HCT116 (cell line): ENCODE data around the gene JDP2. TPM values are rescaled to one million over a fixed set of nuclear protein-coding genes. Genes with fewer than 3 reads are reported as not detected.

ENCODE experiments used
- ATAC-seq: fragments of 200-7000 bp; cut with Tn5 transposase; 2 replicates; pipeline ENCODE4 v1.9.1; 2020; ENCODE audit warnings: mild to moderate bottlenecking, moderate library complexity
- BruUV-seq: library from RNA; stranded (reverse); fragments of 400-500 nt; replicated peaks from 2 replicates; lab custom pipeline; 2021; lab: Mats Ljungman, UMichigan
- CTCF ChIA-PET: fragments of 300-600 bp; sonication (Branson Sonifier 250); formaldehyde crosslinking; loops from one replicate; lab custom pipeline; 2021; ENCODE audit warnings: antibody characterized with exemption; lab: Charles Lee
- POLR2A ChIA-PET: fragments of 300-600, 350-600 bp; sonication (Branson Sonifier 250); formaldehyde crosslinking; loops from one replicate; lab custom pipeline; 2021; ENCODE audit warnings: antibody characterized with exemption; lab: Charles Lee
- RAD21 ChIA-PET, 2 experiments: fragments of 300-600 bp; sonication (Branson Sonifier 250); formaldehyde crosslinking; loops; one replicate each; lab custom pipeline; 2023; ENCODE audit warnings: low total read pairs in 2 of 2; ENCODE audit not compliant: uncharacterized antibody in 2 of 2, unreplicated experiment in 2 of 2, low non-redundant PET in 1 of 2; lab: Charles Lee
- DNase-seq: peaks from one replicate; pipeline ENCODE4 v3.0.0-alpha.2; 2010; ENCODE audit warnings: low read depth, low spot score
- H2AFZ ChIP-seq: fragments of 200-600 bp; shearing (Covaris generic), sonication (generic); 2 replicates; pipeline ENCODE4 v1.6.1; 2017; ENCODE audit warnings: low read depth, mixed run types, mixed read lengths, antibody characterized with exemption, low read length; ENCODE audit not compliant: poor library complexity, severe bottlenecking
- H3K27ac ChIP-seq: 2 replicates; pipeline ENCODE4 v1.5.1; 2012; ENCODE audit warnings: low read depth, low read length
- H3K27me3 ChIP-seq: fragments of 200-600 bp; sonication (generic); 2 replicates; pipeline ENCODE4 v1.6.1; 2016; ENCODE audit warnings: mixed run types, low read length, mixed read lengths; ENCODE audit not compliant: insufficient read depth
- H3K36me3 ChIP-seq, 2 experiments: fragments of 200-500 bp in 1 of 2; fragments of 200-600 bp in 1 of 2; sonication (Bioruptor generic) in 1 of 2; sonication (generic) in 1 of 2; 2 replicates each; pipeline versions ENCODE4 v1.5.1 to v1.6.1; 2014 to 2016; ENCODE audit warnings: low read length in 2 of 2, inconsistent platforms in 1 of 2, mixed read lengths in 1 of 2, mixed run types in 1 of 2; ENCODE audit not compliant: insufficient read depth in 2 of 2, control insufficient read depth in 1 of 2
- H3K4me1 ChIP-seq, 2 experiments: fragments of 200-600 bp in 1 of 2; sonication (generic) in 1 of 2; 2 replicates each; pipeline versions ENCODE4 v1.5.1 to v1.6.1; 2012 to 2017; ENCODE audit warnings: low read length in 2 of 2, inconsistent platforms in 1 of 2, mild to moderate bottlenecking in 1 of 2, mixed read lengths in 1 of 2, mixed run types in 1 of 2, moderate library complexity in 1 of 2; ENCODE audit not compliant: insufficient read depth in 2 of 2, control insufficient read depth in 1 of 2
- H3K4me2 ChIP-seq: fragments of 200-600 bp; sonication (generic); 2 replicates; pipeline ENCODE4 v1.6.1; 2017; ENCODE audit warnings: mixed run types, low read length, mixed read lengths
- H3K4me3 ChIP-seq, 2 experiments: fragments of 200-600 bp in 1 of 2; sonication (generic) in 1 of 2; replicated peaks in 1 of 2; 2 replicates each; pipeline ENCODE4 v1.5.1; 2011 to 2016; ENCODE audit warnings: low read length in 2 of 2, control low read depth in 1 of 2, low read depth in 1 of 2, mild to moderate bottlenecking in 1 of 2, mixed read lengths in 1 of 2, mixed run types in 1 of 2
- H3K79me2 ChIP-seq: fragments of 200-600 bp; sonication (generic); 2 replicates; pipeline ENCODE4 v1.6.1; 2017; ENCODE audit warnings: mild to moderate bottlenecking, mixed run types, low read length, moderate library complexity, mixed read lengths; ENCODE audit not compliant: insufficient read depth
- H3K9ac ChIP-seq: fragments of 200-600 bp; sonication (generic); 2 replicates; pipeline ENCODE4 v1.6.1; 2016; ENCODE audit warnings: low read length, mixed read lengths
- H3K9me2 ChIP-seq: fragments of 200-600 bp; sonication (generic), shearing (Covaris generic); 2 replicates; pipeline ENCODE4 v1.6.1; 2017; ENCODE audit warnings: mixed run types, mild to moderate bottlenecking, moderate library complexity; ENCODE audit not compliant: insufficient read depth
- H3K9me3 ChIP-seq, 2 experiments: fragments of 200-500 bp in 1 of 2; fragments of 200-600 bp in 1 of 2; sonication (Bioruptor generic) in 1 of 2; sonication (generic) in 1 of 2; 2 replicates each; pipeline ENCODE4 v1.6.1; 2014 to 2017; ENCODE audit warnings: low read length in 2 of 2, mixed read lengths in 2 of 2, inconsistent platforms in 1 of 2, low read depth in 1 of 2, mild to moderate bottlenecking in 1 of 2, mixed run types in 1 of 2, moderate library complexity in 1 of 2; ENCODE audit not compliant: control insufficient read depth in 1 of 2, insufficient read depth in 1 of 2
- H4K20me1 ChIP-seq: fragments of 200-600 bp; sonication (generic), shearing (Covaris generic); 2 replicates; pipeline ENCODE4 v1.6.1; 2017; ENCODE audit warnings: mixed run types, mild to moderate bottlenecking, moderate library complexity; ENCODE audit not compliant: insufficient read depth
- CBX3 ChIP-seq: IDR thresholded peaks from 2 replicates; pipeline ENCODE4 v1.6.1; 2012; ENCODE audit warnings: low read depth
- EGR1 ChIP-seq: IDR thresholded peaks from 2 replicates; pipeline ENCODE4 v1.6.1; 2012; ENCODE audit warnings: low read depth
- ELF1 ChIP-seq: IDR thresholded peaks from 2 replicates; pipeline ENCODE4 v1.6.1; 2012; ENCODE audit warnings: low read depth, borderline replicate concordance
- EZH2phosphoT487 ChIP-seq: fragments of 200-600 bp; IDR thresholded peaks from 2 replicates; pipeline ENCODE4 v1.6.1; 2018; ENCODE audit warnings: antibody characterized with exemption, borderline replicate concordance
- FOSL1 ChIP-seq: IDR thresholded peaks from 2 replicates; pipeline ENCODE4 v1.6.1; 2012; ENCODE audit warnings: low read depth
- POLR2A ChIP-seq: IDR thresholded peaks from 2 replicates; pipeline ENCODE4 v1.7.0; 2011; ENCODE audit warnings: borderline replicate concordance; ENCODE audit not compliant: insufficient read depth, insufficient read length; ENCODE audit errors: extremely low read depth
- SIN3A ChIP-seq: IDR thresholded peaks from 2 replicates; pipeline ENCODE4 v1.6.1; 2012; ENCODE audit warnings: low read depth
- SP1 ChIP-seq: IDR thresholded peaks from 2 replicates; pipeline ENCODE4 v1.6.1; 2012; ENCODE audit warnings: low read depth
- YY1 ChIP-seq: IDR thresholded peaks from 2 replicates; pipeline ENCODE4 v1.6.1; 2011; ENCODE audit warnings: low read length, low read depth, moderate library complexity, mild to moderate bottlenecking; ENCODE audit not compliant: insufficient replicate concordance; ENCODE audit errors: extremely low read depth
- ZFX ChIP-seq: fragments of 450-650 bp; IDR thresholded peaks from 2 replicates; pipeline ENCODE4 v1.6.1; 2017
- ZNF274 ChIP-seq: fragments of 200-500 bp; sonication (Bioruptor generic); IDR thresholded peaks from 2 replicates; pipeline ENCODE4 v1.6.1; 2014; ENCODE audit warnings: mild to moderate bottlenecking, low read depth, low read length, inconsistent platforms
- intact Hi-C: fragments of 100-400 bp; cut with micrococcal nuclease; formaldehyde crosslinking; loops from 2 replicates; pipeline ENCODE4 v1.10.0; 2022
- total RNA-seq: library from RNA; stranded (reverse); gene quantifications from one replicate; pipeline ENCODE4 v1.2.1, GENCODE V29; 2021; ENCODE audit not compliant: unreplicated experiment
- TF ChIP-seq, protein P1 (sequence below): IDR thresholded peaks from 2 replicates; pipeline ENCODE4 v1.6.1; 2012; ENCODE audit warnings: low read depth
- TF ChIP-seq, protein P2 (sequence below): IDR thresholded peaks from 2 replicates; pipeline ENCODE4 v1.6.1; 2011; ENCODE audit warnings: mild to moderate bottlenecking, low read length, moderate library complexity; ENCODE audit not compliant: insufficient replicate concordance; ENCODE audit errors: extremely low read depth
- TF ChIP-seq, protein P3 (sequence below): IDR thresholded peaks from 2 replicates; pipeline ENCODE4 v1.6.1; 2012

JDP2 gene
- total RNA-seq, 1 experiment from 2014 or later, result 25.4 TPM

DNA sequence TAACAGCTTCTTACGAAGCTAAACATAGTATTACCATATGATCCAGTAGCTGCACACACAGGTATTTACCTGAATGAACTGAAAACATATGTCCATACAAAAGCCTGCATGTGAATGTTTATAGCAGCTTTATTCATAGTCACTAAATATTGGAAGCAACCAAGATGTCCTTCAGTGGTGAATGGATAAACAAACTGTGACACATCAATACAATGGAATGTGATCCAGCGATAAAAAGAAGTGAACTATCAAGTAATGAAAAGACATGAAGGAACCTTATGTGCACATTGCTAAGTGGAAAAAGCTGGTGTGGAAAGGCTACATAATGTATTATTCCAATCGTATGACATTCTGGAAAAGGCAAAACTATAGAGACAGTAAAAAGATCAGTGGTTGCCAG is 38.1 kb upstream of the JDP2 start (continued):
- TF ChIP-seq POLR2A, result no peak
- no peak for TF ChIP-seq ELF1
- TF ChIP-seq, protein P1, sequence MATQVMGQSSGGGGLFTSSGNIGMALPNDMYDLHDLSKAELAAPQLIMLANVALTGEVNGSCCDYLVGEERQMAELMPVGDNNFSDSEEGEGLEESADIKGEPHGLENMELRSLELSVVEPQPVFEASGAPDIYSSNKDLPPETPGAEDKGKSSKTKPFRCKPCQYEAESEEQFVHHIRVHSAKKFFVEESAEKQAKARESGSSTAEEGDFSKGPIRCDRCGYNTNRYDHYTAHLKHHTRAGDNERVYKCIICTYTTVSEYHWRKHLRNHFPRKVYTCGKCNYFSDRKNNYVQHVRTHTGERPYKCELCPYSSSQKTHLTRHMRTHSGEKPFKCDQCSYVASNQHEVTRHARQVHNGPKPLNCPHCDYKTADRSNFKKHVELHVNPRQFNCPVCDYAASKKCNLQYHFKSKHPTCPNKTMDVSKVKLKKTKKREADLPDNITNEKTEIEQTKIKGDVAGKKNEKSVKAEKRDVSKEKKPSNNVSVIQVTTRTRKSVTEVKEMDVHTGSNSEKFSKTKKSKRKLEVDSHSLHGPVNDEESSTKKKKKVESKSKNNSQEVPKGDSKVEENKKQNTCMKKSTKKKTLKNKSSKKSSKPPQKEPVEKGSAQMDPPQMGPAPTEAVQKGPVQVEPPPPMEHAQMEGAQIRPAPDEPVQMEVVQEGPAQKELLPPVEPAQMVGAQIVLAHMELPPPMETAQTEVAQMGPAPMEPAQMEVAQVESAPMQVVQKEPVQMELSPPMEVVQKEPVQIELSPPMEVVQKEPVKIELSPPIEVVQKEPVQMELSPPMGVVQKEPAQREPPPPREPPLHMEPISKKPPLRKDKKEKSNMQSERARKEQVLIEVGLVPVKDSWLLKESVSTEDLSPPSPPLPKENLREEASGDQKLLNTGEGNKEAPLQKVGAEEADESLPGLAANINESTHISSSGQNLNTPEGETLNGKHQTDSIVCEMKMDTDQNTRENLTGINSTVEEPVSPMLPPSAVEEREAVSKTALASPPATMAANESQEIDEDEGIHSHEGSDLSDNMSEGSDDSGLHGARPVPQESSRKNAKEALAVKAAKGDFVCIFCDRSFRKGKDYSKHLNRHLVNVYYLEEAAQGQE, result no peak

DNA sequence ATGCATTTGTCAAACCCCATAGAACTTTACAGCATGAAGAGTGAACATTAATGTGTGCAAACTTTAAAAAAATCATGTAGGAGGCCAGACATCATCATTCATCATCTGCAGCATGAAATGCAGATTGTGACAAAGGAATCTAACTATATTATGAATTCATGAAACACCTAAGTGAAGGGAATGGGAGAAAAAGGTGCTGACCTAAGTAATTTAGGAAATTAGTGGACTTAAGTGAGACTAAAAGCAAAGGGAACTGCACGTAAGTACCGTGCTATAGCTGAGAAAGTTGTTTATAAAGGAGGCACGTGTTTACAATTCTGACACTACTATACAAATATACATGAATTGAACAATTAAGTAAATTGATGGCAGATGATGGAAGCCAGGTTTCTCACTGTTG is 37.6 kb upstream of the JDP2 start:
- Histone ChIP-seq H3K4me1 (peaks cover 3 to 4% of the 10 kb centered on the region in 2 experiments; a peak in 1 of 4 replicates), H3K79me2 (no peaks in the 10 kb centered on the region), H3K9ac (no peak overlapping the region), H3K27ac (no peak overlapping the region), H3K27me3 (no peaks in the 10 kb centered on the region; the same call in 1 of the 2 replicates), H3K4me2 (no peak overlapping the region), H3K9me3 (no peaks in the 10 kb centered on the region), H4K20me1 (no peaks in the 10 kb centered on the region), H3K9me2 (no peaks in the 10 kb centered on the region), H3K36me3 (no peaks in the 10 kb centered on the region), H3K4me3 (no peak overlapping the region), H2AFZ (no peak overlapping the region)
- ChIA-PET POLR2A (no interaction called here), RAD21 (no interaction called here), CTCF (no interaction called here)
- intact Hi-C loops, result no loop called here
- no TSS peak for BruUV-seq
- ATAC-seq, result no peak
- TF ChIP-seq FOSL1 (no peak), EZH2phosphoT487 (no peak), SP1 (no peak), ZFX (no peak), EGR1 (no peak), SIN3A (no peak), CBX3 (no peak), YY1 (no peak), ZNF274 (no peak)
- TF ChIP-seq, protein P2, sequence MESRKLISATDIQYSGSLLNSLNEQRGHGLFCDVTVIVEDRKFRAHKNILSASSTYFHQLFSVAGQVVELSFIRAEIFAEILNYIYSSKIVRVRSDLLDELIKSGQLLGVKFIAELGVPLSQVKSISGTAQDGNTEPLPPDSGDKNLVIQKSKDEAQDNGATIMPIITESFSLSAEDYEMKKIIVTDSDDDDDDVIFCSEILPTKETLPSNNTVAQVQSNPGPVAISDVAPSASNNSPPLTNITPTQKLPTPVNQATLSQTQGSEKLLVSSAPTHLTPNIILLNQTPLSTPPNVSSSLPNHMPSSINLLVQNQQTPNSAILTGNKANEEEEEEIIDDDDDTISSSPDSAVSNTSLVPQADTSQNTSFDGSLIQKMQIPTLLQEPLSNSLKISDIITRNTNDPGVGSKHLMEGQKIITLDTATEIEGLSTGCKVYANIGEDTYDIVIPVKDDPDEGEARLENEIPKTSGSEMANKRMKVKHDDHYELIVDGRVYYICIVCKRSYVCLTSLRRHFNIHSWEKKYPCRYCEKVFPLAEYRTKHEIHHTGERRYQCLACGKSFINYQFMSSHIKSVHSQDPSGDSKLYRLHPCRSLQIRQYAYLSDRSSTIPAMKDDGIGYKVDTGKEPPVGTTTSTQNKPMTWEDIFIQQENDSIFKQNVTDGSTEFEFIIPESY, result no peak
- TF ChIP-seq, protein P3, sequence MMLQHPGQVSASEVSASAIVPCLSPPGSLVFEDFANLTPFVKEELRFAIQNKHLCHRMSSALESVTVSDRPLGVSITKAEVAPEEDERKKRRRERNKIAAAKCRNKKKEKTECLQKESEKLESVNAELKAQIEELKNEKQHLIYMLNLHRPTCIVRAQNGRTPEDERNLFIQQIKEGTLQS, result no peak
- TF ChIP-seq, protein P1, result no peak
- DNase-seq, result no peak
